ENCODE measurements around the gene PCDHB3. TPM values are rescaled to one million over a fixed set of nuclear protein-coding genes. Genes with fewer than 3 reads are reported as not detected.
"Not testable (repeated sequence)": the region's sequence is repeated elsewhere in the genome, so short reads cannot be mapped to it uniquely, and the experiment has no call there.

PCDHB3 gene
- total RNA-seq, 2 donors from 2014 or later, result 0.40 to 1.5 TPM

DNA sequence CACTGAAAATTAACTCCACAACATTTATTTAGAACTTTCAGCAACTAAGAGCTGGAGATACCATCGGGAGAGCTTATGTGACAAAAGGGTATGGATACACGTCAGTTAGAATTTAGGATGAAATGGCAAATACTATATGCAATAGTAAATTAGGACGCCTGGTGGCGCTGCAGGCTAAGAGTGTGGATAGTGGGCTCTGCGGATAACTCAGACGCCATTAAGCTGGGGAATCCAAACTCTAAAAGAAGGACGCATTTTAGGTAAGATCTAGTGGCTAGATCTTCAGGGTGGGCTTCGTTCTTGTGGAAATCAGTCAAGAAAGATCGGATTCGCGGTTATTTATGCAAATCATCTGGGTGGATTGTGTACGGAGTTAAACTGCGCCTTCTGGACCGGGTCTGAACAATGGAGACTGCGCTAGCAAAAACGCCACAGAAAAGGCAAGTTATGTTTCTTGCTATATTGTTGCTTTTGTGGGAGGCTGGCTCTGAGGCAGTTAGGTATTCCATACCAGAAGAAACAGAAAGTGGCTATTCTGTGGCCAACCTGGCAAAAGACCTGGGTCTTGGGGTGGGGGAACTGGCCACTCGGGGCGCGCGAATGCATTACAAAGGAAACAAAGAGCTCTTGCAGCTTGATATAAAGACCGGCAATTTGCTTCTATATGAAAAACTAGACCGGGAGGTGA is 34.9 kb downstream of the PCDHB3 start, which contains the start of gene PCDHB5:
TSS of gene PCDHB5 (plus strand) at position 177 of the 688 bp plus-strand sequence. CDS start at position 406, 229 bp downstream.
- H3K4me3 ChIP-seq, result no peak within 1 kb of the TSS
- H3K9me3 ChIP-seq, result no peaks in the 10 kb centered on the region
- H3K27me3 ChIP-seq, result no peaks in the 10 kb centered on the region
- TF ChIP-seq, protein P1, sequence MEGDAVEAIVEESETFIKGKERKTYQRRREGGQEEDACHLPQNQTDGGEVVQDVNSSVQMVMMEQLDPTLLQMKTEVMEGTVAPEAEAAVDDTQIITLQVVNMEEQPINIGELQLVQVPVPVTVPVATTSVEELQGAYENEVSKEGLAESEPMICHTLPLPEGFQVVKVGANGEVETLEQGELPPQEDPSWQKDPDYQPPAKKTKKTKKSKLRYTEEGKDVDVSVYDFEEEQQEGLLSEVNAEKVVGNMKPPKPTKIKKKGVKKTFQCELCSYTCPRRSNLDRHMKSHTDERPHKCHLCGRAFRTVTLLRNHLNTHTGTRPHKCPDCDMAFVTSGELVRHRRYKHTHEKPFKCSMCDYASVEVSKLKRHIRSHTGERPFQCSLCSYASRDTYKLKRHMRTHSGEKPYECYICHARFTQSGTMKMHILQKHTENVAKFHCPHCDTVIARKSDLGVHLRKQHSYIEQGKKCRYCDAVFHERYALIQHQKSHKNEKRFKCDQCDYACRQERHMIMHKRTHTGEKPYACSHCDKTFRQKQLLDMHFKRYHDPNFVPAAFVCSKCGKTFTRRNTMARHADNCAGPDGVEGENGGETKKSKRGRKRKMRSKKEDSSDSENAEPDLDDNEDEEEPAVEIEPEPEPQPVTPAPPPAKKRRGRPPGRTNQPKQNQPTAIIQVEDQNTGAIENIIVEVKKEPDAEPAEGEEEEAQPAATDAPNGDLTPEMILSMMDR (IDR thresholded peaks at IDR 0.05), result no peak
- no peak for DNase-seq
- H3K9ac ChIP-seq (ENCODE audit: low read depth in 2 of 2, low read length in 2 of 2), result no peak within 1 kb of the TSS
- H3K36me3 ChIP-seq, result no peaks in the 10 kb centered on the region
- no peak within 1 kb of the TSS for H3K27ac ChIP-seq
- intact Hi-C loops (cut with DNase I), result no loop called here
- no peaks in the 10 kb centered on the region for H3K4me1 ChIP-seq

DNA sequence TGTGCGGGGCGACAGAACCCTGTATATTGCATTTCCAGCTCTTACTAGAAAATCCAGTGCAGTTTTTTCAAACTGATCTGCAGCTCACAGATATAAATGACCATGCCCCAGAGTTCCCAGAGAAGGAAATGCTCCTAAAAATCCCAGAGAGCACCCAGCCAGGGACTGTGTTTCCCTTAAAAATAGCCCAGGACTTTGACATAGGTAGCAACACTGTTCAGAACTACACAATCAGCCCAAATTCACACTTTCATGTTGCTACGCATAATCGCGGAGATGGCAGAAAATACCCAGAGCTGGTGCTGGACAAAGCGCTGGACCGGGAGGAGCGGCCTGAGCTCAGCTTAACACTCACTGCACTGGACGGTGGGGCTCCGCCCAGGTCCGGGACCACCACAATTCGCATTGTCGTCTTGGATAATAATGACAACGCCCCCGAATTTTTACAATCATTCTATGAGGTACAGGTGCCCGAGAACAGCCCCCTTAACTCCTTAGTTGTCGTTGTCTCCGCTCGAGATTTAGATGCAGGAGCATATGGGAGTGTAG is 35.5 kb downstream of the PCDHB3 start:
- H3K4me3 ChIP-seq, result no peak overlapping the region
- H3K27ac ChIP-seq, result no peak overlapping the region
- no peaks in the 10 kb centered on the region for H3K4me1 ChIP-seq
- DNase-seq, result no peak
- H3K9ac ChIP-seq (ENCODE audit: low read depth in 2 of 2, low read length in 2 of 2), result no peak overlapping the region
- intact Hi-C loops (cut with DNase I), result no loop called here
- no peaks in the 10 kb centered on the region for H3K27me3 ChIP-seq
- no peaks in the 10 kb centered on the region for H3K9me3 ChIP-seq
- no peaks in the 10 kb centered on the region for H3K36me3 ChIP-seq
- TF ChIP-seq, protein P1 (IDR thresholded peaks at IDR 0.05), result no peak

DNA sequence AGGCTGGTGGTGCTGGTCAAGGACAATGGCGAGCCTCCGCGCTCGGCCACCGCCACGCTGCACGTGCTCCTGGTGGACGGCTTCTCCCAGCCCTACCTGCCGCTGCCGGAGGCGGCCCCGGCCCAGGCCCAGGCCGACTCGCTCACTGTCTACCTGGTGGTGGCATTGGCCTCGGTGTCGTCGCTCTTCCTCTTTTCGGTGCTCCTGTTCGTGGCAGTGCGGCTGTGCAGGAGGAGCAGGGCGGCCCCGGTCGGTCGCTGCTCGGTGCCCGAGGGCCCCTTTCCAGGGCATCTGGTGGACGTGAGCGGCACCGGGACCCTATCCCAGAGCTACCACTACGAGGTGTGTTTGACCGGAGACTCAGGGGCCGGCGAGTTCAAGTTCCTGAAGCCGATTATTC is 37.1 kb downstream of the PCDHB3 start:
- H3K4me1 ChIP-seq; DNase-seq; H3K9ac ChIP-seq (ENCODE audit: low read depth in 2 of 2, low read length in 2 of 2); H3K4me3 ChIP-seq; H3K36me3 ChIP-seq; H3K27me3 ChIP-seq; H3K9me3 ChIP-seq; intact Hi-C loops (cut with DNase I); H3K27ac ChIP-seq: not testable (repeated sequence)

DNA sequence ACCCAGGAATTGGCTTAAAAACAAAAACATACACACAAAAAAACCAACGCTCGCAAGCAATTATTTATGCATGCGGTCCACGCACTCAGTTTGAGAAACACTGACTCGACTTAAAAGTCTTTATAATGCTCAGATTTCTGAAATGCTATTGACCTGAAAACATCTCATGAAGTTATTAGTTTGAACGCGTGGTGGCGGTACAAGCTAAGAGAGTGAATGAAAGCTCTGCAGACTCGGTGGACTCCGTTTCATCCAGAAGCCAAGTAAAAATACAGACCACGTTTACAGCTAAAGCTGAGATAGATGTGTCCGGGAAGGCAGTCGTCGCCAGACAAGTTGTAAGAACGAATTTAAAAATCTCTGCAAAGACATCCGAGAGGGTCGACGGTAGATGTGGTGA is 49.5 kb downstream of the PCDHB3 start, which contains the start of gene PCDHB6:
TSS of gene PCDHB6 (plus strand) at position 246 of the 400 bp plus-strand sequence. CDS start 201 bp downstream, outside the sequence.
- intact Hi-C loops (cut with DNase I), result no loop called here
- TF ChIP-seq, protein P1 (IDR thresholded peaks at IDR 0.05), result no peak

DNA sequence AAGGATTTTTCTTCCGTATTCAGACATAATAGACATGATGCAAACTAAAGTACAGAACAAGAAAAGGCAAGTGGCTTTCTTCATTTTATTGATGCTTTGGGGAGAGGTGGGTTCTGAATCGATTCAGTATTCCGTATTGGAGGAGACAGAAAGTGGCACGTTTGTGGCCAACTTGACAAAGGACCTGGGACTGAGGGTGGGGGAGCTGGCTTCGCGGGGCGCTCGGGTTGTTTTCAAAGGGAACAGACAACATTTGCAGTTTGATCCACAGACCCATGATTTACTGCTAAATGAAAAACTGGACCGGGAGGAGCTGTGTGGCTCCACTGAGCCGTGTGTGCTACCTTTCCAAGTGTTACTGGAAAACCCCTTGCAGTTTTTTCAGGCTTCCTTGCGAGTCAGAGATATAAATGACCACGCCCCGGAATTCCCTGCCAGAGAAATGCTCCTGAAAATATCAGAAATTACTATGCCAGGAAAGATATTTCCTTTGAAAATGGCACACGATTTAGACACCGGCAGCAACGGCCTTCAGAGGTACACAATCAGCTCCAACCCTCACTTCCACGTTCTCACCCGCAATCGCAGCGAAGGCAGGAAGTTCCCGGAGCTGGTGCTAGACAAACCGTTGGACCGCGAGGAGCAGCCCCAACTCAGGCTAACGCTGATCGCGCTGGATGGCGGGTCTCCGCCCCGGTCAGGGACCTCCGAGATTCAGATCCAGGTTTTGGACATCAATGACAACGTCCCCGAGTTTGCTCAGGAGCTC is 50.1 kb downstream of the PCDHB3 start:
- H3K4me1 ChIP-seq, result no peaks in the 10 kb centered on the region
- H3K36me3 ChIP-seq, result no peaks in the 10 kb centered on the region
- intact Hi-C loops (cut with DNase I), result no loop called here
- no peak overlapping the region for H3K27ac ChIP-seq
- TF ChIP-seq, protein P1 (IDR thresholded peaks at IDR 0.05), result no peak
- no peak overlapping the region for H3K9ac ChIP-seq (ENCODE audit: low read depth in 2 of 2, low read length in 2 of 2)
- no peak for DNase-seq
- H3K4me3 ChIP-seq, result no peak overlapping the region
- H3K27me3 ChIP-seq, result no peaks in the 10 kb centered on the region
- no peaks in the 10 kb centered on the region for H3K9me3 ChIP-seq

More for the DNA sequence above, 49.5 kb downstream of the PCDHB3 start, which contains the start of gene PCDHB6:
- H3K4me3 ChIP-seq, result no peak within 1 kb of the TSS
- no peaks in the 10 kb centered on the region for H3K36me3 ChIP-seq
- H3K27ac ChIP-seq, result no peak within 1 kb of the TSS
- no peak for DNase-seq
- no peak within 1 kb of the TSS for H3K9ac ChIP-seq (ENCODE audit: low read depth in 2 of 2, low read length in 2 of 2)
- H3K27me3 ChIP-seq, result no peaks in the 10 kb centered on the region
- no peaks in the 10 kb centered on the region for H3K4me1 ChIP-seq
- H3K9me3 ChIP-seq, result no peaks in the 10 kb centered on the region

All from colonic mucosa (tissue), 4 donors.